Ectodermal cell (in vitro differentiated cells): ENCODE results near the gene SPATA45.

Experiments used
- H3K27ac ChIP-seq: 2 replicates; pipeline ENCODE4 v1.7.0; 2013; ENCODE audit warnings: mild to moderate bottlenecking, low read depth, low read length; ENCODE audit not compliant: insufficient read depth, poor library complexity, severe bottlenecking
- H3K27me3 ChIP-seq: 2 replicates; pipeline ENCODE4 v1.7.0; 2013; ENCODE audit warnings: mild to moderate bottlenecking, low read length; ENCODE audit not compliant: insufficient read depth, control insufficient read depth, poor library complexity, severe bottlenecking
- H3K36me3 ChIP-seq: one replicate; pipeline ENCODE4 v1.7.0; 2013; ENCODE audit warnings: low read length; ENCODE audit not compliant: control insufficient read depth, insufficient read depth
- H3K4me1 ChIP-seq: one replicate; pipeline ENCODE4 v1.7.0; 2013; ENCODE audit warnings: low read length; ENCODE audit not compliant: control insufficient read depth, insufficient read depth
- H3K4me3 ChIP-seq: 2 replicates; pipeline ENCODE4 v1.7.0; 2013; ENCODE audit warnings: low read depth, low read length, control low read depth; ENCODE audit not compliant: insufficient read depth
- H3K9me3 ChIP-seq: 2 replicates; pipeline ENCODE4 v1.7.0; 2013; ENCODE audit warnings: mild to moderate bottlenecking, low read length, moderate library complexity; ENCODE audit not compliant: control insufficient read depth
- WGBS, 2 experiments: methylation state at CpG; one replicate each; pipeline ENCODE4 v1.1.7; 2013; ENCODE audit warnings: missing lambda C conversion rate in 2 of 2; 5-methylcytosine and 5-hydroxymethylcytosine counted together

The SPATA45 gene

DNA sequence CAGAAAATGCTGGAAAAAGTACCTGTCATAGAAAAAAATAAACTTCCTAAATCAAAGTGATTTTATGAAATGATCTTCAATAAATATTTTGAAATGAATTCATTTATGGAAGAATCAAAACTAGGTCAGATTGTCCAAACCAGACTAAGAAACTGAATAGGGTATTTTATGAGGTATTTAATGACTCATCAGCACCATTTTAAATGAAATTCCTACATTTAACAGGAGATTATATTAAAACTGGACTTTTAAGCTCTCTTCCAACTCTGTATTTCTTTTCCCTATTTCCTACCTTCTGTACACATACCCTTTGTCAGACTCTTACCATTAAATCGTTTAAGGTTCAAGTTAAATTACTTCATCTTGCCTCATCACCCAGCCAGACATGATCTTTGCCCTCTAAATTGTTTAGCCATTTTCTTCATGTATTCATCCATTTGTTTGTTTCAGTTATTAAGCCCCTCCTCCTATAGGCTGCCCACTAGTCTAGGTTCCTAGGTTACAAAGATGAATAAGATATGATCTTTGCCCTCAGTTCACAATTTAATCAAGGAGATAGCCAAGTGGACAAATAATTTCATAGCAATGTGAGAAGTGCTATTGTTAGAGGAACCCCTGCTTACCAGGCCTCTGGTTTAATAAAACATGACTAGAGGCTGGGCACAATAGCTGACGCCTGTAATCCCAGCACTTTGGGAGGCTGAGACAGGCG lies 30.7 kb downstream of the SPATA45 start:
- H3K4me1 ChIP-seq = no peaks in the 10 kb centered on the region
- 81 to 89% methylated on average over 3 of the region's 3 CpGs for WGBS, 2 experiments
- no peaks in the 10 kb centered on the region for H3K9me3 ChIP-seq
- no peak overlapping the region for H3K4me3 ChIP-seq
- no peak overlapping the region for H3K27ac ChIP-seq
- H3K27me3 ChIP-seq = no peaks in the 10 kb centered on the region
- H3K36me3 ChIP-seq = no peaks in the 10 kb centered on the region

GRCh38 chr1:212814537-212815334 lies 32.7 kb downstream of the SPATA45 start:
- H3K36me3 ChIP-seq = no peaks in the 10 kb centered on the region
- no peaks in the 10 kb centered on the region for H3K9me3 ChIP-seq
- H3K4me1 ChIP-seq = no peaks in the 10 kb centered on the region
- WGBS, 2 experiments = 78% methylated on average over 5 of the region's 5 CpGs
- no peak overlapping the region for H3K27ac ChIP-seq
- H3K4me3 ChIP-seq = no peak overlapping the region
- no peaks in the 10 kb centered on the region for H3K27me3 ChIP-seq

DNA sequence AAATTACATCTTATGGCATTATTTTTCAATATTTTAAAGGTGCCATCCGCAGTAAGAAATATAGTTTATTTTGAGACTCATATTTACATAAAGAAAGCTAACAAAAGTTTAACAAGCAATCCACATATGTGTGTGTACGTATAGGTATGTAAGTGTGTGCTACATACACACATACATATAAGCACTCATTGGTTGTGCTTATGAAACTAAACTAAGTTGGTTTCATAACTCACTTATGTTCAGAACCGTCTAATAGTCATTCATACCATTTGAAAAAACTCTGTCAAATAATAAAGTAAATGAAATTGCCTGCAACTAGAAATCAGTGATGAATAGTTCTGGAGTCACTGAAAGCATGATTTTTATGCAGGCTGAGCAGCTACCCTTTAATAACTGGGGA lies 41.7 kb downstream of the SPATA45 start:
- no peaks in the 10 kb centered on the region for H3K9me3 ChIP-seq
- no peaks in the 10 kb centered on the region for H3K36me3 ChIP-seq
- no peak overlapping the region for H3K27ac ChIP-seq
- no peak overlapping the region for H3K4me3 ChIP-seq
- WGBS, 2 experiments = 100% methylated on average over 1 of the region's 3 CpGs; no CpG with 5 or more reads in 1 of the 2 experiments
- no peaks in the 10 kb centered on the region for H3K27me3 ChIP-seq
- H3K4me1 ChIP-seq = no peaks in the 10 kb centered on the region

DNA sequence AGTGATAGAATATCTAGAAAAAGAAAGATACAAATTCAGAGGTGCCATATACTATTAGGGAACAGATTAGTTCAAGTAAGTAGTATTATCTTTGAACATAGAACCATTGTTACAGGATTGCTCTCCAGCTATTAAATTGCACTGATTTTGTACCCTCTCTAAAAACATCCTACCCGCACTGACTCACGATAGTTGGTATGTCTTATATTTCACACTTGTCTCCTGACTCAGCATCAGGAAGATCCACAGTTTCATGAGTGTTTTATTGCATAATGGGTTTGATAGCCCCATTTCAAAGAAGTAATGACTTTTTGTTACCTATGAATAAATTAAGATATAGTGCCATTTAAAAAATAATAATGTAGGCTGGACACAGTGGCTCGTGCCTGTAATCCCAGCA lies 49.8 kb downstream of the SPATA45 start:
- H3K27me3 ChIP-seq = no peaks in the 10 kb centered on the region
- H3K9me3 ChIP-seq = no peaks in the 10 kb centered on the region
- no peak overlapping the region for H3K4me3 ChIP-seq
- WGBS, 2 experiments = 96 to 100% methylated on average over 3 of the region's 3 CpGs
- H3K36me3 ChIP-seq = no peaks in the 10 kb centered on the region
- no peak overlapping the region for H3K27ac ChIP-seq
- H3K4me1 ChIP-seq = no peaks in the 10 kb centered on the region

- no peak overlapping the region for H3K4me3 ChIP-seq
- no peaks in the 10 kb centered on the region for H3K9me3 ChIP-seq
- H3K27ac ChIP-seq = no peak overlapping the region
- no peaks in the 10 kb centered on the region for H3K36me3 ChIP-seq
- 87 to 91% methylated on average over 1 of the region's 1 CpG for WGBS, 2 experiments
- no peaks in the 10 kb centered on the region for H3K4me1 ChIP-seq
- H3K27me3 ChIP-seq = no peaks in the 10 kb centered on the region
Measured at GRCh38 chr1:212794561-212795014, 52.9 kb downstream of the SPATA45 start.

DNA sequence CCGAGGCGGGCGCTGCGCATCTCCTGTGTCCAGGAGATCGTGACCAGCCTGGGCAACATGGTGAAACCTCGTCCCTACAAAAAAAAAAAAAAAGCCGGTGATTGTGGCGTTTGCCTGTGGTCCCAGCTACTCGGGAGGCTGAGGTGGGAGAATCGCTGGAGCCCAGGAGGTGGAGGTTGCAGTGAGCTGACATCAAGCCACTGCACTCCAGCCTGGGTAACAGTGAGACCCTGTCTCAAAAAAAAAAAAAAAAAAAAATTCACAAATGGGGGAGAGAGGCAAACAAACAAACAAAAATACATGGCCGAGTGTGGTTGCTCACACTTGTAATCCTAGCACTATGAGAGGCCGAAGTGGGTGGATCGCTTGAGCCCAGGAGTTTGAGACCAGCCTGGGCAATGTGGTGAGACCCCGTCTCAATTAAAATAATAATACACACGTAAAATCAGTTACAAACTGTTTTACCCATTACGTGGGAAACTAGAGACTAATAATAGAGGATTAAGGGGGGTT lies 55.0 kb downstream of the SPATA45 start:
- H3K9me3 ChIP-seq = no peaks in the 10 kb centered on the region
- H3K36me3 ChIP-seq = no peaks in the 10 kb centered on the region
- 27 to 32% methylated on average over 15 to 16 of the region's 16 CpGs for WGBS, 2 experiments
- H3K27ac ChIP-seq = peak overlapping the region; percentile 72
- no peaks in the 10 kb centered on the region for H3K4me1 ChIP-seq
- peak overlapping the region; percentile 83 for H3K4me3 ChIP-seq
- H3K27me3 ChIP-seq = no peaks in the 10 kb centered on the region

GRCh38 chr1:212791676-212792395 lies 55.6 kb downstream of the SPATA45 start, which contains the start of the genes NSL1 and TATDN3:
Gene NSL1, minus strand, starts transcription at chr1:212791777. Its CDS starts 14 bp downstream, at chr1:212791763.
Gene TATDN3, plus strand, starts transcription at chr1:212791894. Its CDS starts 28 bp downstream, at chr1:212791922.
- no peaks in the 10 kb centered on the region for H3K4me1 ChIP-seq
- 0% methylated on average over 46 of the region's 46 CpGs for WGBS, 2 experiments
- H3K27ac ChIP-seq = peak within 1 kb of the TSS; percentile 72
- no peaks in the 10 kb centered on the region for H3K9me3 ChIP-seq
- peaks cover 3% of the 10 kb centered on the region for H3K36me3 ChIP-seq
- peak within 1 kb of the TSS; percentile 83 for H3K4me3 ChIP-seq
- H3K27me3 ChIP-seq = no peaks in the 10 kb centered on the region

- Histone ChIP-seq H3K4me1 (no peaks in the 10 kb centered on the region), H3K9me3 (no peaks in the 10 kb centered on the region), H3K4me3 (peak overlapping the region; percentile 83), H3K27ac (peak overlapping the region; percentile 31), H3K36me3 (peaks cover 8% of the 10 kb centered on the region), H3K27me3 (no peaks in the 10 kb centered on the region)
- 1% methylated on average over 22 of the region's 22 CpGs for WGBS, 2 experiments
Measured at GRCh38 chr1:212791261-212791675, 56.2 kb downstream of the SPATA45 start.

GRCh38 chr1:212785871-212786270 lies 61.6 kb downstream of the SPATA45 start:
- H3K27me3 ChIP-seq = no peaks in the 10 kb centered on the region
- peaks cover 43% of the 10 kb centered on the region for H3K36me3 ChIP-seq
- H3K4me1 ChIP-seq = no peaks in the 10 kb centered on the region
- 100% methylated on average over 1 of the region's 1 CpG; no CpG with 5 or more reads in 1 of the 2 experiments for WGBS, 2 experiments
- H3K4me3 ChIP-seq = no peak overlapping the region
- peaks cover 2% of the 10 kb centered on the region for H3K9me3 ChIP-seq
- H3K27ac ChIP-seq = no peak overlapping the region
